Neural cell (in vitro differentiated cells): ENCODE data around the gene RABGEF1.

ENCODE experiments used
- CTCF ChIP-seq: fragments of 450-650 bp; IDR thresholded peaks from 2 replicates; pipeline ENCODE4 v1.5.1; 2014; ENCODE audit warnings: antibody characterized with exemption, mild to moderate bottlenecking, moderate library complexity; ENCODE audit not compliant: poor library complexity, severe bottlenecking
- REST ChIP-seq: IDR thresholded peaks from 2 replicates; pipeline ENCODE4 v1.6.1; 2012; ENCODE audit warnings: borderline replicate concordance

- TF ChIP-seq CTCF (no peak), REST (no peak)
Measured at GRCh38 chr7:66729274-66729673, 11.3 kb upstream of the RABGEF1 start.
